ENCODE data around the gene CERS5.

GRCh38 chr12:50214018-50214417 is 46.8 kb upstream of the CERS5 start:
- TF ChIP-seq, protein P1, sequence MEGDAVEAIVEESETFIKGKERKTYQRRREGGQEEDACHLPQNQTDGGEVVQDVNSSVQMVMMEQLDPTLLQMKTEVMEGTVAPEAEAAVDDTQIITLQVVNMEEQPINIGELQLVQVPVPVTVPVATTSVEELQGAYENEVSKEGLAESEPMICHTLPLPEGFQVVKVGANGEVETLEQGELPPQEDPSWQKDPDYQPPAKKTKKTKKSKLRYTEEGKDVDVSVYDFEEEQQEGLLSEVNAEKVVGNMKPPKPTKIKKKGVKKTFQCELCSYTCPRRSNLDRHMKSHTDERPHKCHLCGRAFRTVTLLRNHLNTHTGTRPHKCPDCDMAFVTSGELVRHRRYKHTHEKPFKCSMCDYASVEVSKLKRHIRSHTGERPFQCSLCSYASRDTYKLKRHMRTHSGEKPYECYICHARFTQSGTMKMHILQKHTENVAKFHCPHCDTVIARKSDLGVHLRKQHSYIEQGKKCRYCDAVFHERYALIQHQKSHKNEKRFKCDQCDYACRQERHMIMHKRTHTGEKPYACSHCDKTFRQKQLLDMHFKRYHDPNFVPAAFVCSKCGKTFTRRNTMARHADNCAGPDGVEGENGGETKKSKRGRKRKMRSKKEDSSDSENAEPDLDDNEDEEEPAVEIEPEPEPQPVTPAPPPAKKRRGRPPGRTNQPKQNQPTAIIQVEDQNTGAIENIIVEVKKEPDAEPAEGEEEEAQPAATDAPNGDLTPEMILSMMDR (IDR thresholded peaks at IDR 0.05), result no peak
- no peak for TF ChIP-seq EZH2 (IDR thresholded peaks at IDR 0.05)
